ENCODE data around the gene CC2D2A. TPM values are rescaled to one million over a fixed set of nuclear protein-coding genes. Genes with fewer than 3 reads are reported as not detected.

CC2D2A gene
- total and polyA plus RNA-seq, 2 of the 13 experiments (the other 11 are each of a cell fraction or from before 2014, with no cell fraction given) = 4.2 to 7.2 TPM

DNA sequence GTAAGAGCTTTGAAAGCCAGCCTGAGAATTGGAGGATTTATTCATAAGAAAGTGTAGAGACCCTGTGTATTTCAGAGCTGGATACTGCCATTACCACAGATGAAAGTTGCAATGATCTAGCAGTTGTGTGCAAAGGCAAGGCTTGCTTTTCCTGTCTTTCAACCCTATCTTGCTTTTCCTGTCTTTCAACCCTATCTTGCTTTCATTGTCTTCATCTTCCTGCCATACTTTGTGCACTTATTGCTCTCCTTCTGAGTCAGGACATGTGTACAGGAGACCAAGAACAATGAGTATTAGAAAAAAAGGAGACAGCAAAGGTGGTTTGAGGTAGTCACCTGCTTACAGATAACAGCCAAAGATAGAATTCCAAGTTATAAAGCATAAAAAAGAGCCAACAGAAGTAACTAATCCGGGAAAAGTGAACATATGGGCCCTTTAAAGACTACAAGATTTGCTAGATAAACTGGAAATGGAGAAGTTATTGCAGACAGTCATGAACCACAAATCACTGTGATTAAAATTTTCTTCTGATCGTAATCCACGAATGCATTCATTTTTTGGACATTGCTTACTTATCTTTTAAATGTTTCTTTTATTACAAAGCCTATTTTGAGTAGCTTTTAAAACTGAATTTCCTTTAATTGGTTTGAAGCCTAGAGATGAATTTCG lies 24.7 kb upstream of the CC2D2A start:
- no peak for ATAC-seq
- in situ Hi-C loops (cut with HindIII; ENCODE audit: extremely low pct_ligation_motif_present, low pct_unique_long_range_greater_than_20kb) = no loop called here

More for the DNA sequence above, 24.7 kb upstream of the CC2D2A start:
- no peaks in the 10 kb centered on the region for H3K9me3 ChIP-seq (ENCODE audit: low read length)
- POLR2A ChIA-PET = no interaction called here
- H4K20me1 ChIP-seq (ENCODE audit: insufficient read depth, low read length) = no peaks in the 10 kb centered on the region
- no peaks in the 10 kb centered on the region for H3K79me2 ChIP-seq (ENCODE audit: insufficient read depth, low read length)
- no peak overlapping the region for H3K27ac ChIP-seq (ENCODE audit: extremely low read length, insufficient read depth, low read length)
- BruUV-seq (replicated peaks) = no TSS peak
- H3K9ac ChIP-seq (ENCODE audit: insufficient read depth, low read depth, low read length) = no peak overlapping the region
- H3K27me3 ChIP-seq (ENCODE audit: control insufficient read depth in 1 of 2, insufficient read depth in 2 of 2, low read length in 2 of 2) = no peaks in the 10 kb centered on the region
- no peak for DNase-seq (ENCODE audit: low spot score)
- intact Hi-C loops (cut with micrococcal nuclease; ENCODE audit: unreplicated experiment) = no loop called here
- TF ChIP-seq, protein P1, sequence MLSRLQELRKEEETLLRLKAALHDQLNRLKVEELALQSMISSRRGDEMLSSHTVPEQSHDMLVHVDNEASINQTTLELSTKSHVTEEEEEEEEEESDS (CRISPR knock-in tag; IDR thresholded peaks at IDR 0.05; ENCODE audit: borderline replicate concordance) = no peak
- TF ChIP-seq RXRB (CRISPR knock-in tag; IDR thresholded peaks at IDR 0.05; ENCODE audit: borderline replicate concordance) (no peak), ZNF331 (CRISPR knock-in tag; IDR thresholded peaks at IDR 0.05) (no peak), KMT2A (CRISPR knock-in tag; IDR thresholded peaks at IDR 0.05) (no peak), LCORL (IDR thresholded peaks at IDR 0.05) (no peak), LCORL (CRISPR knock-in tag; IDR thresholded peaks at IDR 0.05) (no peak), HNRNPH1 (optimal IDR thresholded peaks at IDR 0.05; ENCODE audit: low read depth, low read length) (no peak), ZNF766 (CRISPR knock-in tag; IDR thresholded peaks at IDR 0.05; ENCODE audit: borderline replicate concordance) (no peak), ZNF879 (CRISPR knock-in tag; IDR thresholded peaks at IDR 0.05) (no peak), ZNF598 (CRISPR knock-in tag; IDR thresholded peaks at IDR 0.05; ENCODE audit: borderline replicate concordance) (no peak), ZNF468 (CRISPR knock-in tag; IDR thresholded peaks at IDR 0.05) (no peak), POLR2AphosphoS5 (IDR thresholded peaks at IDR 0.05; ENCODE audit: low read depth, low read length) (no peak), ZNF674 (CRISPR knock-in tag; IDR thresholded peaks at IDR 0.05; ENCODE audit: low read depth) (no peak)
- TF ChIP-seq, protein P2, sequence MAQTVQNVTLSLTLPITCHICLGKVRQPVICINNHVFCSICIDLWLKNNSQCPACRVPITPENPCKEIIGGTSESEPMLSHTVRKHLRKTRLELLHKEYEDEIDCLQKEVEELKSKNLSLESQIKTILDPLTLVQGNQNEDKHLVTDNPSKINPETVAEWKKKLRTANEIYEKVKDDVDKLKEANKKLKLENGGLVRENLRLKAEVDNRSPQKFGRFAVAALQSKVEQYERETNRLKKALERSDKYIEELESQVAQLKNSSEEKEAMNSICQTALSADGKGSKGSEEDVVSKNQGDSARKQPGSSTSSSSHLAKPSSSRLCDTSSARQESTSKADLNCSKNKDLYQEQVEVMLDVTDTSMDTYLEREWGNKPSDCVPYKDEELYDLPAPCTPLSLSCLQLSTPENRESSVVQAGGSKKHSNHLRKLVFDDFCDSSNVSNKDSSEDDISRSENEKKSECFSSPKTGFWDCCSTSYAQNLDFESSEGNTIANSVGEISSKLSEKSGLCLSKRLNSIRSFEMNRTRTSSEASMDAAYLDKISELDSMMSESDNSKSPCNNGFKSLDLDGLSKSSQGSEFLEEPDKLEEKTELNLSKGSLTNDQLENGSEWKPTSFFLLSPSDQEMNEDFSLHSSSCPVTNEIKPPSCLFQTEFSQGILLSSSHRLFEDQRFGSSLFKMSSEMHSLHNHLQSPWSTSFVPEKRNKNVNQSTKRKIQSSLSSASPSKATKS (CRISPR knock-in tag; IDR thresholded peaks at IDR 0.05) = no peak
- TF ChIP-seq, protein P3, sequence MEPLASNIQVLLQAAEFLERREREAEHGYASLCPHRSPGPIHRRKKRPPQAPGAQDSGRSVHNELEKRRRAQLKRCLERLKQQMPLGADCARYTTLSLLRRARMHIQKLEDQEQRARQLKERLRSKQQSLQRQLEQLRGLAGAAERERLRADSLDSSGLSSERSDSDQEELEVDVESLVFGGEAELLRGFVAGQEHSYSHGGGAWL (CRISPR knock-in tag; IDR thresholded peaks at IDR 0.05) = no peak
- H3K4me2 ChIP-seq (ENCODE audit: low read depth, low read length) = no peak overlapping the region
- CTCF ChIA-PET (ENCODE audit: low intra/inter-chr PET ratio, low total read pairs) = no interaction called here
- no peak overlapping the region for H2AFZ ChIP-seq (ENCODE audit: low read length)
- H3K4me1 ChIP-seq (ENCODE audit: insufficient read depth, low read length) = no peaks in the 10 kb centered on the region
- no peak for FAIRE-seq
- H3K4me3 ChIP-seq (replicated peaks in 1 of 3; ENCODE audit: insufficient read depth in 1 of 3, low read depth in 2 of 3, low read length in 3 of 3) = no peak overlapping the region
- no peaks in the 10 kb centered on the region for H3K36me3 ChIP-seq (replicated peaks in 1 of 2; ENCODE audit: control insufficient read depth in 1 of 2, insufficient read depth in 2 of 2, low read length in 2 of 2)
- 0% methylated on average over 4 of the region's 4 CpGs for WGBS (ENCODE audit: low lambda C conversion rate)
